Neutrophil (primary cell): ENCODE data around the gene GPR158.

Source experiments
- H3K27ac ChIP-seq: fragments of 200-600 bp; sonication (generic); 2 replicates; pipeline ENCODE4 v1.5.1; 2016; ENCODE audit warnings: mild to moderate bottlenecking, moderate library complexity
- H3K27me3 ChIP-seq: fragments of 200-600 bp; sonication (generic); 2 replicates; pipeline ENCODE4 v1.6.0; 2016; ENCODE audit warnings: mild to moderate bottlenecking
- H3K36me3 ChIP-seq: fragments of 200-600 bp; sonication (generic); 2 replicates; pipeline ENCODE4 v1.5.1; 2017
- H3K4me1 ChIP-seq, 2 experiments: fragments of 200-600 bp in 1 of 2; sonication (generic) in 1 of 2; 1 replicate in 1 of 2; 2 replicates in 1 of 2; pipeline versions ENCODE4 v1.5.1 to v1.6.1; 2013 to 2016; ENCODE audit warnings: low read depth in 1 of 2, low read length in 1 of 2, mild to moderate bottlenecking in 1 of 2, moderate library complexity in 1 of 2; ENCODE audit not compliant: control insufficient read depth in 1 of 2, insufficient read depth in 1 of 2
- H3K4me3 ChIP-seq, 2 experiments: fragments of 200-600 bp in 1 of 2; sonication (generic) in 1 of 2; 1 replicate in 1 of 2; 2 replicates in 1 of 2; pipeline ENCODE4 v1.5.1; 2013 to 2016; ENCODE audit warnings: low read depth in 1 of 2, low read length in 1 of 2, mild to moderate bottlenecking in 1 of 2, moderate library complexity in 1 of 2
- H3K9me3 ChIP-seq: fragments of 200-600 bp; sonication (generic); 2 replicates; pipeline ENCODE4 v1.5.1; 2016
- CTCF ChIP-seq: fragments of 200-600 bp; sonication (generic); IDR thresholded peaks from 2 replicates; pipeline ENCODE4 v1.5.1; 2016; ENCODE audit warnings: antibody characterized with exemption

Gene GPR158

GRCh38 chr10:25455980-25456567 is 281.3 kb downstream of the GPR158 start:
- Histone ChIP-seq H3K9me3 (no peaks in the 10 kb centered on the region), H3K4me3 (no peak overlapping the region), H3K27me3 (no peaks in the 10 kb centered on the region), H3K27ac (no peak overlapping the region), H3K4me1 (no peaks in the 10 kb centered on the region), H3K36me3 (no peaks in the 10 kb centered on the region)
- no peak for TF ChIP-seq CTCF

- Histone ChIP-seq H3K4me3 (no peak overlapping the region), H3K27me3 (no peaks in the 10 kb centered on the region), H3K9me3 (no peaks in the 10 kb centered on the region), H3K36me3 (no peaks in the 10 kb centered on the region), H3K4me1 (no peaks in the 10 kb centered on the region), H3K27ac (no peak overlapping the region)
- no peak for TF ChIP-seq CTCF
Measured at GRCh38 chr10:25457552-25457951, 282.8 kb downstream of the GPR158 start.

GRCh38 chr10:25465582-25466372 is 291.0 kb downstream of the GPR158 start:
- Histone ChIP-seq H3K9me3 (no peaks in the 10 kb centered on the region), H3K4me1 (no peaks in the 10 kb centered on the region), H3K27me3 (no peaks in the 10 kb centered on the region), H3K36me3 (no peaks in the 10 kb centered on the region), H3K4me3 (no peak overlapping the region), H3K27ac (no peak overlapping the region)
- TF ChIP-seq CTCF: no peak

GRCh38 chr10:25467881-25468280 is 293.1 kb downstream of the GPR158 start:
- no peak overlapping the region for H3K27ac ChIP-seq
- no peaks in the 10 kb centered on the region for H3K36me3 ChIP-seq
- no peaks in the 10 kb centered on the region for H3K27me3 ChIP-seq
- no peaks in the 10 kb centered on the region for H3K4me1 ChIP-seq
- TF ChIP-seq CTCF: no peak
- no peaks in the 10 kb centered on the region for H3K9me3 ChIP-seq
- H3K4me3 ChIP-seq: no peak overlapping the region

GRCh38 chr10:25481467-25481866 is 306.7 kb downstream of the GPR158 start:
- Histone ChIP-seq H3K27ac (no peak overlapping the region), H3K9me3 (no peaks in the 10 kb centered on the region), H3K27me3 (no peaks in the 10 kb centered on the region), H3K36me3 (no peaks in the 10 kb centered on the region), H3K4me1 (no peaks in the 10 kb centered on the region), H3K4me3 (no peak overlapping the region)
- no peak for TF ChIP-seq CTCF
